Measurements from ENCODE around the gene CAPN12.
"Not testable (repeated sequence)": the region's sequence is repeated elsewhere in the genome, so short reads cannot be mapped to it uniquely, and the experiment has no call there.

The CAPN12 gene

GRCh38 chr19:38785187-38785699 lies 41.0 kb upstream of the CAPN12 start:
- Histone ChIP-seq H3K9ac (ENCODE audit: low read depth, low read length, poor library complexity, severe bottlenecking) (no peak overlapping the region), H3K36me3 (ENCODE audit: insufficient read depth, low read length) (no peaks in the 10 kb centered on the region), H2AFZ (ENCODE audit: low read length) (no peak overlapping the region), H3K4me3 (ENCODE audit: low read length, poor library complexity, severe bottlenecking) (no peak overlapping the region), H3K9me2 (replicated peaks; ENCODE audit: low read depth, low read length) (no peaks in the 10 kb centered on the region), H3K27me3 (ENCODE audit: insufficient read depth, low read length, poor library complexity, severe bottlenecking) (no peaks in the 10 kb centered on the region), H3K79me2 (ENCODE audit: insufficient read depth, low read length) (no peaks in the 10 kb centered on the region), H3K9me3 (ENCODE audit: insufficient read depth, low read depth, low read length) (no peaks in the 10 kb centered on the region), H3K4me2 (ENCODE audit: low read depth, low read length, poor library complexity, severe bottlenecking) (no peak overlapping the region), H3F3A (ENCODE audit: low read depth) (no peaks in the 10 kb centered on the region), H3K4me1 (ENCODE audit: insufficient read depth, low read length, poor library complexity, severe bottlenecking) (no peaks in the 10 kb centered on the region), H4K20me1 (ENCODE audit: insufficient read depth, low read length, poor library complexity, severe bottlenecking) (no peaks in the 10 kb centered on the region)
- TF ChIP-seq EZH2phosphoT487 (IDR thresholded peaks at IDR 0.05; ENCODE audit: borderline replicate concordance): no peak
- TF ChIP-seq CTCF (conservative IDR thresholded peaks at IDR 0.05; ENCODE audit: low read length): no peak

GRCh38 chr19:38784224-38784623 lies 40.0 kb upstream of the CAPN12 start:
- H3K9me3 ChIP-seq (ENCODE audit: insufficient read depth, low read depth, low read length): no peaks in the 10 kb centered on the region
- no peaks in the 10 kb centered on the region for H3K4me1 ChIP-seq (ENCODE audit: insufficient read depth, low read length, poor library complexity, severe bottlenecking)
- TF ChIP-seq EZH2phosphoT487 (IDR thresholded peaks at IDR 0.05; ENCODE audit: borderline replicate concordance) (no peak), CTCF (conservative IDR thresholded peaks at IDR 0.05; ENCODE audit: low read length) (no peak)
- no peak overlapping the region for H2AFZ ChIP-seq (ENCODE audit: low read length)
- H3K9me2 ChIP-seq (replicated peaks; ENCODE audit: low read depth, low read length): no peaks in the 10 kb centered on the region
- H3K9ac ChIP-seq (ENCODE audit: low read depth, low read length, poor library complexity, severe bottlenecking): no peak overlapping the region
- no peaks in the 10 kb centered on the region for H3K79me2 ChIP-seq (ENCODE audit: insufficient read depth, low read length)
- H3F3A ChIP-seq (ENCODE audit: low read depth): no peaks in the 10 kb centered on the region
- H3K36me3 ChIP-seq (ENCODE audit: insufficient read depth, low read length): no peaks in the 10 kb centered on the region
- H3K27me3 ChIP-seq (ENCODE audit: insufficient read depth, low read length, poor library complexity, severe bottlenecking): no peaks in the 10 kb centered on the region
- H4K20me1 ChIP-seq (ENCODE audit: insufficient read depth, low read length, poor library complexity, severe bottlenecking): no peaks in the 10 kb centered on the region
- H3K4me2 ChIP-seq (ENCODE audit: low read depth, low read length, poor library complexity, severe bottlenecking): no peak overlapping the region
- no peak overlapping the region for H3K4me3 ChIP-seq (ENCODE audit: low read length, poor library complexity, severe bottlenecking)

GRCh38 chr19:38782212-38782611 lies 37.9 kb upstream of the CAPN12 start:
- not testable (repeated sequence) for H3K79me2 ChIP-seq (ENCODE audit: insufficient read depth, low read length); H3K9me2 ChIP-seq (replicated peaks; ENCODE audit: low read depth, low read length); H3K4me2 ChIP-seq (ENCODE audit: low read depth, low read length, poor library complexity, severe bottlenecking)

GRCh38 chr19:38781058-38781457 lies 36.8 kb upstream of the CAPN12 start:
- Histone ChIP-seq H3K9me3 (ENCODE audit: insufficient read depth, low read depth, low read length) (no peaks in the 10 kb centered on the region), H3K27me3 (ENCODE audit: insufficient read depth, low read length, poor library complexity, severe bottlenecking) (no peaks in the 10 kb centered on the region), H4K20me1 (ENCODE audit: insufficient read depth, low read length, poor library complexity, severe bottlenecking) (no peaks in the 10 kb centered on the region), H3K4me2 (ENCODE audit: low read depth, low read length, poor library complexity, severe bottlenecking) (no peak overlapping the region), H2AFZ (ENCODE audit: low read length) (no peak overlapping the region), H3K79me2 (ENCODE audit: insufficient read depth, low read length) (no peaks in the 10 kb centered on the region), H3K9ac (ENCODE audit: low read depth, low read length, poor library complexity, severe bottlenecking) (no peak overlapping the region), H3K4me1 (ENCODE audit: insufficient read depth, low read length, poor library complexity, severe bottlenecking) (no peaks in the 10 kb centered on the region), H3K9me2 (replicated peaks; ENCODE audit: low read depth, low read length) (no peaks in the 10 kb centered on the region), H3F3A (ENCODE audit: low read depth) (no peaks in the 10 kb centered on the region), H3K4me3 (ENCODE audit: low read length, poor library complexity, severe bottlenecking) (no peak overlapping the region), H3K36me3 (ENCODE audit: insufficient read depth, low read length) (no peaks in the 10 kb centered on the region)
- TF ChIP-seq EZH2phosphoT487 (IDR thresholded peaks at IDR 0.05; ENCODE audit: borderline replicate concordance) (no peak), CTCF (conservative IDR thresholded peaks at IDR 0.05; ENCODE audit: low read length) (no peak)

More at GRCh38 chr19:38782212-38782611, 37.9 kb upstream of the CAPN12 start:
- not testable (repeated sequence) for H3K9ac ChIP-seq (ENCODE audit: low read depth, low read length, poor library complexity, severe bottlenecking); H4K20me1 ChIP-seq (ENCODE audit: insufficient read depth, low read length, poor library complexity, severe bottlenecking); H3K4me3 ChIP-seq (ENCODE audit: low read length, poor library complexity, severe bottlenecking); H3F3A ChIP-seq (ENCODE audit: low read depth); H3K36me3 ChIP-seq (ENCODE audit: insufficient read depth, low read length); H3K4me1 ChIP-seq (ENCODE audit: insufficient read depth, low read length, poor library complexity, severe bottlenecking); H2AFZ ChIP-seq (ENCODE audit: low read length); H3K9me3 ChIP-seq (ENCODE audit: insufficient read depth, low read depth, low read length); H3K27me3 ChIP-seq (ENCODE audit: insufficient read depth, low read length, poor library complexity, severe bottlenecking)
